NCI-H1930 (cell line): ENCODE results near the gene UFSP1.
A peak's percentile ranks its signal among the peaks of the same experiment; 100 is the strongest.
"Not testable (repeated sequence)": the region's sequence is repeated elsewhere in the genome, so short reads cannot be mapped to it uniquely, and the experiment has no call there.

Experiments used
- DNase-seq, 2 experiments: peaks; one replicate each; lab custom pipeline; 2025; lab: John Stamatoyannopoulos, UW

UFSP1 gene

DNA sequence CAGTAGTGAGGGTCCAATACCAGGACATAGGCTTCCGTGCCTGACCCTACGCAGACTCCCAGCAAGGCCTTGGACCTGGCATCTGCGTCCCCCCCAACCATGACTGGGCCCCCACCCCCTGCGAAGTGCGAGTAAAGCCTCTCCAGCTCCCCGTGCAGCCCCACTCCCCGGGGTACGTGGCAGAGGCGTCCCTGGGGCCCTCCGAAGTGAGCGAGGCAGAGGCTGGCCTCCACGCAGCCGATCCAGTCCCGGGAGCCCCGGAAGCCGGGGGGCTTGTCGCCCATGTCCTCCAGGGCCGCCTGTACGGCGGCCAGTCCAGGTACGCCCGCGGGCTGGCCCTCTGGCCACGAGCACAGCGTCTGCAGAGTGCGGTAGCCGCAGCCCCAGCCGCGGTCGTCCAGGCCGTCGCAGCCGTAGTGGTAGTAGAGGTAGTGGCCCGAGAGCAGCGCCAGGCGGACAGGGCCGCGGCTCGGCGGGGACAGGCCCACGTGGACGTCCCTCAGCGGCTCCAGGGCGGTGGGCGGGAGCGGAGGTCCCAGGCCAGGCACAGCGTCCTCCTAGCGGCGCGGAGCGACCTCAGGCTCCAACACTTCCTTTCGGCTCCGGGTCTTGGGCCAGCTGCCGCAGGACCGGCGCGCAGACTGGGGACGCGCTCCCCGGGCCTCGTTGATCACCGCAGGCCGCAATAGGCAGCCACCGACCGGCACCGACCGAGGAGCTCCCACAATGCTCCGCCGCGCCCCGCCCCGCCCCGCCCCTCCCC is at the start of gene UFSP1:
UFSP1 (minus strand) TSS at position 728 of the 763 bp plus-strand sequence; CDS start at position 284, 444 bp downstream.
- DNase-seq = no peak

DNA sequence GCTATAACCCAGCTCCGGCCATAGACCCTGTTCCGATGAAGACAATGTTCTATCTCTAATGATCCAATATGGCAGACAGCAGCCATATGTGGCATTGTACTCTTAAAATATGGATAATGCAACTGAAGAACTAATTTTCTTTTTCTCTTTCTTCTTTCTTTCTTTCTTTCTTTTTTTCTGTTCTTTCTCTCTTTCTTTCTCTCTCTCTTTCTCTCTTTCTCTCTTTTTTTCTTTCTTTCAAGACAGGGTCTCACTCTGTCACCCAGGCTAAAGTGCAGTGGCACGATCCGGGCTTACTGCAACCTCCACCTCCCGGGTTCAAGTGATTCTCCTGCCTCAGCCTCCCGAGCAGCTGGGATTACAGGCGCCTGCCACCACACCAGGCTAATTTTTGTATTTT is 46.7 kb upstream of the UFSP1 start:
- DNase-seq = not testable (repeated sequence)

DNA sequence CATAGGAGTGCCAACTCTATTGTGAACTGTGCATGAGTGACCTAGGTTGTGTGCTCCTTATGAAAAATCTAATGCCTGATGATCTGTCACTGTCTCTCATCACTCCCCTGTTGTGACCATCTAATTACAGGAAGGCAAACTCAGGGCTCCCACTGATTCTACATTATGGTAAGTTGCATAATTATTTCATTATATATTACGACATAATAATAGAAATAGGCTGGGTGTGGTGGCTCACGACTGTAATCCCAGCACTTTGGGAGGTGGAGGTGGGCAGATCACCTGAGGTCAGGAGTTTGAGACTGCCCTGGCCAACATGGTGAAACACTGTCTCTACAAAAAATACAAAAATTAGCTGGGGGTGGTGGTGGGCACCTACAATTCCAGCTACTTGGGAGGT is 45.9 kb upstream of the UFSP1 start:
- not testable (repeated sequence) for DNase-seq

DNA sequence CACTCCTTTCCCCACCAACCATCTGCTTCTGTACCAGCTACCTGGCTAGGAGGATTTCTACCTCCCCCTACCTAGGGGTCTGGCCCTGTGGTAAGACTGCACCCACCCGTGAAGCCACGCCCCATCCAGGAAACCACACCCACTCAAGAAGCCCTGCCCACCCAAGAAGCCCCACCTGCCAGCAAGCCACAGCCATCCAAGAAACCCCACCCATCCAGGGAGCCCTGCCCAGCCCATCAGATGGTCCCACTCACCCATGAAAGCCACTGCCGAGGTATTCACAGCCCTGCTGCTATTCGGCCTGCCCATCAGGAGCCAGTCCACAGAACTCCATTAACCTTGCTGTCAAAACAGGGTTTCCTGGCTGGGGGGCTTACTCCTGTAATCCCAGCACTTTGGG is 44.2 kb upstream of the UFSP1 start:
- no peak for DNase-seq

DNA sequence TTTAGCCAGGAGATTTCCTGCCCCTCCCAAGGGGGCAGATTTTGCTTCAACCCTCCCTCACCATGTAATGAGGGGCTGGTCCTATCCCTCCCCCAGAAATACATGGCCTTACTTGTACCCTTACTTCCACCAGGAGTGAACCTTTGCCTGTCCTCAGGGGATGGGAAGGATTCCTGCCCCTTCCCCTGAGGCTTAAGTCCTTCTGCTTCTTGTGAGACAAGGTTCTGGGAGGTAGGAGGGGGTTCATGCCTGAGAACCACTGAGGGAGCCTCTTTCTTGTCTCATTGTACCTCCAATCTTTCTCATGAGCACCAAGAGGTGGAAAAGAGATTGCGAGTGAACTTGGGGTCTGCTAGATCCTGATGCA is 40.3 kb upstream of the UFSP1 start:
- DNase-seq = no peak

DNA sequence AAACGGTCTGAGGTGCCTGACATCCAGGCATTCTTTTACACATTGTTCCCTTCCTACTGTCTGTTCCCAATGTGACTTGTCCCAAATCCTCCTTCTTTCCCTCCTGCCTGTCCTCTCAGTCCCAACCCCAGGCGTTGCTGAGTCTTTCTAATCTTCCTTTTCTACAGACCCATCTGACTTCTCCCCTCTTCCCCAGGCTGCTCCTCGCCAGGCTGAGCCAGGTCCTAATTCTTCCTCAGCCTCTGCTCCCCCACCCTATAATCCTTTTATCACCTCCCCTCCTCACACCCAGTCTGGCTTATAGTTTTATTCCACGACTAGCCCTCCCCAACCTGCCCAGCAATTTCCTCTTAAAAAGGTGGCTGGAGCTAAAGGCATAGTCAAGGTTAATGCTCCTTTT is 34.1 kb upstream of the UFSP1 start:
- DNase-seq = not testable (repeated sequence)

GRCh38 chr7:100921039-100921438 is 31.5 kb upstream of the UFSP1 start:
- DNase-seq = no peak

- not testable (repeated sequence) for DNase-seq
Measured at GRCh38 chr7:100919779-100920437, 30.4 kb upstream of the UFSP1 start.

DNA sequence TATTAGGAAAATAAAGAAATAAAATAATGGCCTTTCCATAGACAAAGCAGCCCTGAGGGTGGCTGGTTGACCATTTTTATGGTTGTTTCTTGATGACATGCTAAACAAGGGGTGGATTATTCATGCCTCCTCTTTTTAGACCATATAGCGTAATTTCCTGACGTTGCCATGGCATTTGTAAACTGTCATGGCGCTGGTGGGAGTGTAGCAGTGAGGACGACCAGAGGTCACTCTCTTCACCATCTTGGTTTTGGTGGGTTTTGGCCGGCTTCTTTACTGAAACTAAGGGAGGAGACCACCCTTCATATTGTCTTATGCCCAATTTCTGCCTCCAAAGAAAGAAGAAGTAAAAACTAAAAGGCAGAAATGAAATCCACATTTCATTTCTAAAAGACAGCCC is 29.8 kb upstream of the UFSP1 start:
- DNase-seq = not testable (repeated sequence)

GRCh38 chr7:100914879-100915447 is 25.4 kb upstream of the UFSP1 start:
- no peak for DNase-seq

- DNase-seq = no peak
Measured at GRCh38 chr7:100914208-100914878, 24.8 kb upstream of the UFSP1 start.

- no peak for DNase-seq
Measured at GRCh38 chr7:100911484-100911883, 22.0 kb upstream of the UFSP1 start.

GRCh38 chr7:100910443-100910842 is 20.9 kb upstream of the UFSP1 start:
- not testable (repeated sequence) for DNase-seq

GRCh38 chr7:100908512-100908911 is 19.0 kb upstream of the UFSP1 start:
- no peak for DNase-seq

DNA sequence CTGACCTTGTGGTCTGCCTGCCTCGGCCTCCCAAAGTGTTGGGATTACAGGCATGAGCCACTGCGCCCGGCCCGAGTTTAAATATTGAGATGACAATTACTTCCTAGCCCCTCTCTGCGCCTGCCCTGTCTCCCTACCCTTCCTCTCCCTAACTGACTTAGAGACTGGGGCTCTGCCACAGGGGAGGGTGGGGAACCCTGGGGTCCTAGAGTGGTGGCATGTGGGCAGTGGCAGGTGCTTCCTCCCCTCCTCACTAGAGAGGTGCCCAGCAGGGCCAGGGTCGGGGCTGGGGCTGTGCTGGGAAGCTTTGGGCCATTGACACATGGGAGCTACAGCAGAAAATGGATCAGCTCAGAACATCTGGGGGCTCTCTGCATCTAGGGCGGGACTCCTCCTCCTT is 13.1 kb upstream of the UFSP1 start:
- no peak for DNase-seq

DNA sequence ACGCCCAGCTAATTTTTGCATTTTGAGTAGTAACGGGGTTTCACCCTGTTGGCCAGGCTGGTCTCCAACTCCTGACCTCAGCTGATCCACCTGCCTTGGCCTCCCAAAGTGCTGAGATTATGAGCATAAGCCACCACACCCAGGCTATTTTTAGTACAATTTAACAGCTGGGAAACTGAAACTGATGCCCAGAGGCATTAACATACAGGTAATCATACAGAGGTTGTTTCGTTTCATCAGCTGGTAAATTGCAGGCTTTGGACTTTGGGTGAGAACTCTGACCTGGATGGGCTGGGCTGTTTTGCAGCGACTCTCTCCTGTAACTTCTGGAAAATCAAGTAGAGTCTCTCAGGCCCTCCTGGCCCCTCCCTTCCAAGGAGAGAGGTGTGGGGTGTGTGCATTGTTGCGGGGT is 12.4 kb upstream of the UFSP1 start:
- DNase-seq = no peak

DNA sequence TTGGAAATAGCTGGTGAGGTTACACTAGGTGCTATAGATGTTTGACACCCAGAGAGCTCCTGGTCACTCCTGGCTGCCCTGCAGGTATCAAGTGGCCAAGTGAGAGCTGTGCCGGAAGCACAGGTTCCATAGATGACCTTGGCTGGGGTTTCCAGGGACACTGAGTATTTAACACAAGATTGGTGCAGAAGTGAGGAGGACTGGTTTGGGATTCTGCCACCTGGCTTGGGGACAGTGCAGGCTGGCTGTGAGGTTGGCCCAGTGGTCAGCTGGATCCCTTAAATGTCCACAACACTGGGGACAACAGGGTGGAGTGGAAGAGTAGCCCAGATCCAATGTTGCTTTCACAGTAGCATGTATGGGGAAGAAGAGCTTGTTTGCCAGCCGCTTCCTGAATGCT is 11.5 kb upstream of the UFSP1 start:
- no peak for DNase-seq

GRCh38 chr7:100899432-100899831 is 9.9 kb upstream of the UFSP1 start:
- DNase-seq = no peak

GRCh38 chr7:100897772-100898454 is 8.4 kb upstream of the UFSP1 start:
- DNase-seq = no peak

- DNase-seq = peak; percentile 44 to 51
Measured at GRCh38 chr7:100896732-100897608, 7.5 kb upstream of the UFSP1 start.
